NCI-H2107 (cell line): Measurements from ENCODE around the gene KPNA1.
"Not testable (repeated sequence)": the region's sequence is repeated elsewhere in the genome, so short reads cannot be mapped to it uniquely, and the experiment has no call there.

Experiments used
- DNase-seq: peaks from one replicate; lab custom pipeline; 2025; lab: John Stamatoyannopoulos, UW

Gene KPNA1

GRCh38 chr3:122475316-122475715 is 39.4 kb downstream of the KPNA1 start:
- no peak for DNase-seq

- DNase-seq: no peak
Measured at GRCh38 chr3:122469659-122470058, 45.1 kb downstream of the KPNA1 start.

GRCh38 chr3:122468896-122469533 is 45.7 kb downstream of the KPNA1 start:
- DNase-seq: no peak

- DNase-seq: no peak
Measured at GRCh38 chr3:122466701-122467240, 48.0 kb downstream of the KPNA1 start.

GRCh38 chr3:122464659-122465058 is 50.1 kb downstream of the KPNA1 start:
- DNase-seq: no peak

GRCh38 chr3:122462406-122462805 is 52.3 kb downstream of the KPNA1 start:
- DNase-seq: no peak

GRCh38 chr3:122461806-122462205 is 52.9 kb downstream of the KPNA1 start:
- DNase-seq: no peak

GRCh38 chr3:122458992-122459391 is 55.7 kb downstream of the KPNA1 start:
- DNase-seq: no peak

GRCh38 chr3:122457706-122458105 is 57.0 kb downstream of the KPNA1 start:
- no peak for DNase-seq

GRCh38 chr3:122456074-122456473 is 58.7 kb downstream of the KPNA1 start:
- DNase-seq: no peak

GRCh38 chr3:122451371-122451770 is 63.4 kb downstream of the KPNA1 start:
- no peak for DNase-seq

- DNase-seq: not testable (repeated sequence)
Measured at GRCh38 chr3:122448218-122448617, 66.5 kb downstream of the KPNA1 start.

GRCh38 chr3:122444491-122444887 is 70.2 kb downstream of the KPNA1 start:
- not testable (repeated sequence) for DNase-seq

GRCh38 chr3:122443762-122444490 is 70.8 kb downstream of the KPNA1 start:
- not testable (repeated sequence) for DNase-seq

- DNase-seq: no peak
Measured at GRCh38 chr3:122443090-122443489, 71.6 kb downstream of the KPNA1 start.

GRCh38 chr3:122435950-122436349 is 78.8 kb downstream of the KPNA1 start:
- no peak for DNase-seq

- no peak for DNase-seq
Measured at GRCh38 chr3:122430371-122430770, 84.4 kb downstream of the KPNA1 start.

- DNase-seq: no peak
Measured at GRCh38 chr3:122427857-122428471, 86.8 kb downstream of the KPNA1 start.

GRCh38 chr3:122421836-122422235 is 92.9 kb downstream of the KPNA1 start:
- DNase-seq: no peak

GRCh38 chr3:122421101-122421500 is 93.6 kb downstream of the KPNA1 start:
- no peak for DNase-seq

GRCh38 chr3:122416966-122417365 is 97.8 kb downstream of the KPNA1 start:
- DNase-seq: no peak

GRCh38 chr3:122415762-122416654 is 98.7 kb downstream of the KPNA1 start, which contains the start of gene WDR5B:
WDR5B (minus strand) TSS chr3:122416062; CDS start chr3:122415528, 534 bp downstream.
- no peak for DNase-seq
